Measurements from ENCODE around the gene RARA.
"Not testable (repeated sequence)": the region's sequence is repeated elsewhere in the genome, so short reads cannot be mapped to it uniquely, and the experiment has no call there.

RARA gene

GRCh38 chr17:40298726-40299125, 10.3 kb upstream of the RARA start:
- no peak for DNase-seq (ENCODE audit: low spot score)

- DNase-seq (ENCODE audit: low spot score): not testable (repeated sequence)
These were observed 9.7 kb upstream of the RARA start for GRCh38 chr17:40299159-40299757.

GRCh38 chr17:40301315-40301714, 7.7 kb upstream of the RARA start:
- DNase-seq (ENCODE audit: low spot score): no peak

DNA sequence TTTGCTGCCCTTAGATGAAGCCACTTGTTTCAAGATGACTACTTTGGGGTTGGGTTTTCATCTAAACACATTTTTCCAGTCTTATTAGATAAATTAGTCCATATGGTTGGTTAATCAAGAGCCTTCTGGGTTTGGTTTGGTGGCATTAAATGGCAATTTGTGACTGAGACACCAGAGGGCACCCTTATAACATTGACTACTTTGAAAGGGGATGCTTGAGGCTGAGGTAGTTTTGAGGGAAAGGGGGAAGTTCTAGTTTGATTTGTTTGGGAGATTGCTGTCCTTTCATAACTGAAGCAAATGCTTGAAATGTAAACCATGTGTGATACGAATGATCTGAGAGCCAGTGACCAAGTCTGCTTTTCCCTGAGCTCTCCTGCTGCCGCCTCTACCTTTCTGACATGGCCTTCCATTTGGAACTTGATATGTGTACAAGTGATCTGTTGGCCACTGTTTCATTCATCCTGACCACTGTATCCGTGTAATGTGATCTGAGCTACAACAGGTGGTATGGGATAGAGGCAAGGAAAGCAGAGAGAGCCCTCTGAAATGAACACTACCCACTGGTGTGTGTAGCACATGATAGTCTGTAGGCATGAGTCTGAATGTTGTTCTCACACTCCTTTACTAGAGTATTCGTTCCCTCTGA, 5.8 kb upstream of the RARA start:
- no peak for DNase-seq (ENCODE audit: low spot score)

GRCh38 chr17:40303708-40304551, 5.0 kb upstream of the RARA start:
- no peak for DNase-seq (ENCODE audit: low spot score)

DNA sequence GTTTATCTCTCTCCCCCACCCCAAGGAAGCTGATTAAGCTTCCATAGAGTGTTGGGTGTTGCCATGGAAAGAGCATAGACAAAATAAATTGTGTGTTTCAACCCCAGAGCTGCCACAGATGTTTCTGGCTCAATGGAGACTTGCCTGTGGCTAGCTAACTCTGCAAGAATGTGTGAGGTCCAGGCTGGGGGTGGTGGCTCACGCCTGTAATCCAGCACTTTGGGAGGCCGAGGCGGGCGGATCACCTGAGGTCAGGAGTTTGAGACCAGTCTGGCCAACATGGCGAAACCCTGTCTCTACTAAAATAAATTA, 4.5 kb upstream of the RARA start:
- DNase-seq (ENCODE audit: low spot score): not testable (repeated sequence)

DNA sequence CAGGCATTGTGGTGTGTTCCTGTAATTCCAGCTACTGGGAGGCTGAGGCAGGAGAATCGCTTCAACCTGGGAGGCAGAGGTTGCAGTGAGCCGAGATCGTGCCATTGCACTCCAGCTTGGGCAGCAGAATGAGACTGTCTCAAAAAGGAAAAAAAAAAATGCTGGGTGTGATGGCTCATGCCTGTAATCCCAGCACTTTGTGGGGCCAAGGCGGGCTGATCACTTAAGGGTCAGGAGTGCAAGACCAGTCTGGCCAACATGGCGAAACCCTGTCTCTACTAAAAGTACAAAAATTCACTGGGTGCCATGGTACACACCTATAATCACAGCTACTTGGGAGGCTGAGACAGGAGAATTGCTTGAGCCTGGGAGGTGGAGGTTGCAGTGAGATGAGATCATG, 4.1 kb upstream of the RARA start:
- not testable (repeated sequence) for DNase-seq (ENCODE audit: low spot score)

DNA sequence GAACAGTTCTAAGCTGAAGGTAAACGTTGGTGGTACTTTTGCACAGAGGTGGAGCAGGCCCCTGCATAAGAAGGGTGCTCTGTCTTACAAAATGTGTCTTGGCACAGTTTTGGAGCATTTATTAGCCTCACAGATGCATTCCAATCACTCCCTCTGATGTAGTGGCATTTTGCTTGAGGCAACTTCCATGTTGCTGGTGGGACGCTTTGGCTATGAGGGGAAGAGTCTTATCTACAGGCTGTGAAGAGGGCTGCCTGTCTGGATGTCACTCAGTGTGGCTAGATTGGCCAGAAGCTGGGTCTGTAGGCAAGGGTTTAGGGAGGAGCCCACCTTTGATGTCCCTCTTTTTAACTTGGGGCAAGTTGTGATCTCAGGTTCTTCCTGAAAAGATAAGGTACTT, 2.6 kb upstream of the RARA start:
- no peak for DNase-seq (ENCODE audit: low spot score)

DNA sequence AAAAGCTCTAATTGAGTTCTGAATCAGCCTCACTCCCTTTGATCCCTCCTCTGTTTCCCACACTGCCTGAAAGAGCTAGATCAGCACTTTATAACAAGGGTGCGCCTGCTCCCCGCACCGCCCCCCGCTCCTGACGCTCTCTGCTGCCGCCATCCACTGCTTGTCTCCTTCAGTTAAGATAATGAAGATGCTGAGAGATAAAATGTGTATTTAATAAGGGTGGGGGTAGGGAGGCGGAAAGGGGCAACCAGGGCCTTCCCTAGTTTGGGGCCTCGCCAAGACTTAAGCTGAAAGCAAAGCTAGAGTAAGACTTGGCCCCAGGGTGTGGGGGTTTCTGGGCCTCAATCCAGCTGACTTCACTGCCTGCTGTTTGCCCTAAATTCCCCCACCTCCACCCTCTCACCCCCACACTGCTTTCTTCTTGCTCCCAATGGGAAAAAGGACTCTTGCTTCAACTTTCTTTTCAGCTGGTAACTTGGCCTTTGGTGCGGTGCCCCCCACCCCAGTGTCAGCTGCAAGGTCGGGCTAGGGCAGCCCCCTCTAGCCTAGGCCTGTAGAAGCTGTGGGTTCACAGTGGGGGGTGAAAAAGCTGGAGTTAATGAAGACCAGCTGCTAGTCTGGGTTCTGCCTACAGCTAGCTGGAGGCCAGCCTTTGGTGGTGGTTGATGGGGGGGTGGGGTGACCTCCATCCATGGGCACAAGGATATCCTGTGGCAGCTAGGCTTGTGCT, 1.8 kb upstream of the RARA start:
- DNase-seq (ENCODE audit: low spot score): no peak

DNA sequence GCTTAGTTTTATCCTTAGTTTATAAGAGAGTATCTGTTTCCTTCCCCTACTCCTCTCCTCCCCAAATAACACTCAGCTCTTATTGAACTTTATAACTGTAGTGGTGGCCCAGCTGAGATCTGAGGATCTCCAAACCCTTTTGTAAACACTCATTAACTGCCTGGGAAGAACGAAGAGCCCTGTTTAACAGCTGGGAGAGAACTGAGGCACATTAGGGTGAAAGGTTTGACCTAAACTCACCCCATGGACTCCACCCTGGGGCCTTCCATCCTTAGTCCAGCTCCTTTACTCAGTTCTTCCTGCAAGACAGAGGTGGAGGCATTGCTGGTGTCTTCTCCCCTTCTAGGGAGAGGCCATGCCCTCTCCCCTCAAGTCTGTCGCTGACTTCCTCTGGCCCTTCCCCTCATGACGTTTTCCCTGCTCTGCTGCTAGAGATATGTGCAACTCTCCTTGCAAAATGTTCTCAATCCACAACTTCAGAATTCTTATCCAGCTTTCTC, 1.2 kb upstream of the RARA start:
- no peak for DNase-seq (ENCODE audit: low spot score)

- no peak for DNase-seq (ENCODE audit: low spot score)
These were observed 1.1 kb downstream of the RARA start for GRCh38 chr17:40309949-40310510.

DNA sequence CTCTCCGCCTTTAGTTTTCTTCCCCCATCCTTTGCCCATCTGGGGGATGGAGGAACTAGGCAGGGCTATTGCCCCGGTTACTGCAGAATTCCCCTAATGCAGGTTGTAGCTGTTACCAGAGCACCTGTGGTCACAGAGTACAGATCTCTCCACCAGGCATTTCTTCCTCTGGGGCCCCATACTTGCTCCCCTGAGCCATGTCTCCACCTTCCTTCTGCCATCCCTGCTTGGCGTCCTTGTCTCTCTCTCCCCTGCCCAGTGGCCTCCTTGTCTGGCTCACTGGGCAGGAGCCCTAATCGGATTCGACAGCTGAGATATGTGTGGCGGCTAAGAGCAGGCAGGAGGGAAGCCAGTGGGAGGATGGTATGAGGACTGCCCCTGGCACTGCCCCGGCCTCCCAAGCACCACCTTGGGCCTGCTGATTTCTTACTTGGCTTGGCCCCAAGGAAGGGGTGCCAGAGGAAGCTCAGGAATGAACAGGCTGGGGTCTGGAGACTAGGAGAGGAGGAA, 2.0 kb downstream of the RARA start:
- no peak for DNase-seq (ENCODE audit: low spot score)

DNA sequence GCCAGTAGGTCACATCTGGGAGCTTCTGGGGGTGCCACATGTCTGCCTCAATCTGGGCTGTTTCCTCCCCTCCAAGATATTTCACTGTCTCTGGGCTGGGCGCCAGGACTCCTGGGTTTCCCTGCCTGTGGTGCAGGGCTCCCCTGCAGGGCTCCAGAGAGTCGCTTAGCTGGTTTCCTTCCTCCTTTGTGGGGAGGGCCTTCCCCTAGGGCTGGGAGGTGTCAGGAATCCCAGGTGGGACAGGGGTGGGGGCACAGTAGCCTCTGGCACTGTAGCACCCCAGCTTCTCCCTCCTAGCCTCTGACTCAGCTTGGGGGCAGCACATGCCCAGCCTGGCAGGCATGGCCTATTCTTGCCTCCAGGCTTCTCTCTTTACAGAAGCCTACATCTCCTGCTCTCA, 2.6 kb downstream of the RARA start:
- no peak for DNase-seq (ENCODE audit: low spot score)

DNA sequence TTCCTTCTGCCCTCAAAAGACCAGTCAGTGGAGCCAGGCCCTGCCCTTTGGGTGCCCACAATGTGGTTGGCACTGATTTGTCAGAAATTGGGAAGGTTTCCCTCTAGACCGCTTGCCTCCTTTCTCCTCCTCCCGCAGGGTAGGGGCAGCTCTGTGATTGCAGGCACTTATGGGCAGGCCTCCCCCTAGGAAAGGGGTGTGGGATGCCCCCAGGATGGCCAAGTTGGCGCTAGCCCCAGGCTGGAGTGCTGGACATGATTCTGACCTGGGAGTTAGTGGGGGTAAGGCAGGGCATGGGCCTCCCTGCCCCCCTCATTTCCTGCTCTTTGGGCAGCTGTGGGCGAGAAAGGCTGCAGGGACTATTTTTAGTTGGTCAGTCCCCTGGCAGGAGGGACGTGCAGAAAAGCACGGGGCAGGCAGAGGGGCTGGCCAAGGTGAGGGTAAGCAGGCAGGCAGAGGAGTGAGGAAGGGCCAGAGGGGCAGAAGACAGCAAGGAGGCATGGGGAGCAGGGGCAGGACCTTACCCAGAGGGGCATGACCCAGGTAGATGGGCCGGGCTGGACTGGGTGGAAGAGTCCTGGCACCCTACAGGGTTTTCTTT, 3.3 kb downstream of the RARA start:
- no peak for DNase-seq (ENCODE audit: low spot score)

- DNase-seq (ENCODE audit: low spot score): no peak
These were observed 4.1 kb downstream of the RARA start for GRCh38 chr17:40312893-40313667.

DNA sequence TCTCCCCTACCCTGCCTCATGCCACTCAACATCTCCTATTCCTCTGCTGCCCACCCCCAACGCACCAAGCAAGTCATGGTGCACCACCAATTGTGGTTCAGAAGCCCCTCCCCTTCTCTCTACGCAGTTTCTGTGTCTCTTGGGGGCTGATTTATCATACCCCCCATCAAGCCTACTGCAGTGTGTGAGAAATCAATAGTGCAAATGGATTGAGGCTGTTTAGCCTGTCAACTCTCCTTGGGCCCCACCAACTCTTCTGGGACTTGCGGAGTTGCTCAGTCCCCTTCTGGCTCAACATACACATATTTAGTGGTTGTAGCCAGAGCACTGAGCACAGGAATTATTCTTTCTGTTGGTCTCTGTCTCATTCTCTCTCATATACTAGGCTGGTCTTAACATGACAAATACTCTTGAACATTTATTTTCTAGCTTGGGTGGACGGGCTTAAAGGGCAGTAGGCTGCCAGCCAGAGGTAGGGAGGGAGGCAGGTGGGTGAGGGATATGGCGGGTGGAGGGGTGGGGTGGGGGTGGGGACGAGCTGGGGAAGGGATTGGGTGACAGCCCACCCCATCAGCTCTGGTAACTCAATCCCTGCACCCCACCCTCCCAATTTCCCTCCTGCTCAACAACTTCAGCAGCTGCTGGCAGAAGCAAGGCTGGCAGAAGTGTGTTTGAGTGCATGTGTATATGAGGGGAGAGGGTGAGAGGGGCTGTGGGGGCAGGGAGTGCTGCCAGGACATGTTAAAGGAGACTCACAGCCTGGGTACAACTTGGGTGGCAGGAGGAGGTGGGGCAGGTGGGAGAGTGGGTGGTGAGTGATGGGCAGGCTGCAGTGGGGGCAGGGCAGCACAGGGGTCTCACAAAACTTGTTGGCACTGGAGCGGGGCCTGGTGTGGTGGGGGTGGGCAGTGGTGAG, 4.9 kb downstream of the RARA start:
- DNase-seq (ENCODE audit: low spot score): no peak

- peak; percentile 88 for DNase-seq (ENCODE audit: low spot score)
These were observed 5.6 kb downstream of the RARA start for GRCh38 chr17:40314584-40314956.

GRCh38 chr17:40315206-40315605, 6.2 kb downstream of the RARA start:
- DNase-seq (ENCODE audit: low spot score): no peak

GRCh38 chr17:40315678-40316570, 6.9 kb downstream of the RARA start:
- no peak for DNase-seq (ENCODE audit: low spot score)
